ENCODE data around the gene TNFRSF4. TPM values are rescaled to one million over a fixed set of nuclear protein-coding genes. Genes with fewer than 3 reads are reported as not detected.
A peak's percentile ranks its signal among the peaks of the same experiment; 100 is the strongest.

Gene TNFRSF4
- total RNA-seq, 1 experiment from 2014 or later = 0.37 TPM

DNA sequence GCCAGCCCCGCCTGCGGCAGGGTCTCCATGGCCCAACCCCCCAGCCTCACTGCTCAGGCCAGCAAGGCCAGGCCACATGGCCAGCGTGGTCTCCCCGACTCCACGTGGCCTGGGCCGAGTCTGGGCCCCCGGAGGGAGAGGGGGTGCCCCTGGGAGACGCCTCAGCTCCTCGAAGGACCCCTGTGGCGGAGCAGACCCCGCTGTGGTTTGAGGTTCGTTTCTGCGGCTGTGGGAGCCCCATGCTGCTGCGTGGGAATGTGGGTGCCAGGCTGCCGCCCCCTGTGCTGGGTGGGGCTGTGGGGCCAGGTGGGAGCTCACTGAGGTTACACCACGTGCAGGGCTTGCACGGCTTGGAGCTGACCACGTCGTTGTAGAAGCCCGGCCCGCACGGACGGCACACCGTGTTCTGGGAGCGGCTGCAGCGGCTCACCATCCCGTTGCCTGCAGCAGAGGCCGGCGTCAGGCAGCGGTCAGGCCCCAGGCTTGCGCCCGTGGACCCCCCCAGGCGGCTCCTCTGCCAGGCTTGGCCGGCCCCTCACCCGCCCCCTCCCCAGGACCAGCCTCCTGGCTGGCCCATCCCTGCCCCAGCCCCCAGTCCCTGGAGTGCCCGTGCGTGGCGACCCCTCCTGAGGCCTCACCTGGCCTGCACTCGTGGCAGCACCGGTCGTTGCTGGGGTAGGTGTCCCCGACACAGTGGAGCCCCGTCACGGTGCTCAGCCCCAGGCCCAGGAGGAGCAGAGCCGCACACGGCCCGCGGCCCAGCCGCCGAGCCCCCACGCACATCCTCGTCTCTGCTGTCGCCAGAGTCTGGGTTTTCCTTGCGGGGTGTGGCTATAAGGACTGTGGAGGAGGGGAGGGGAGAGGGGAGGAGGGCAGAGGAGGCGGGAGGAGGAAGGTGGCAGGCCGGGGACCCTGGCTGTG lies at the start of gene TNFRSF4 (continued):
- no peak for TF ChIP-seq EZH2phosphoT487 (IDR thresholded peaks at IDR 0.05; ENCODE audit: borderline replicate concordance)
- TF ChIP-seq JUND (IDR thresholded peaks at IDR 0.05) = no peak

- ATAC-seq = no peak
- POLR2A ChIA-PET = no interaction called here
- DNase-seq (ENCODE audit: low read depth, low spot score) = no peak
- Histone ChIP-seq H3K4me1 (ENCODE audit: control insufficient read depth in 1 of 2, insufficient read depth in 2 of 2, low read length in 2 of 2) (peaks cover 0 to 5% of the 10 kb centered on the region in 2 experiments; a peak in 1 of 4 replicates), H4K20me1 (ENCODE audit: insufficient read depth) (no peaks in the 10 kb centered on the region), H3K9ac (ENCODE audit: low read length) (no peak overlapping the region), H2AFZ (ENCODE audit: low read depth, low read length, poor library complexity, severe bottlenecking) (no peak overlapping the region), H3K4me2 (ENCODE audit: low read length) (no peak overlapping the region), H3K27ac (ENCODE audit: low read depth, low read length) (no peak overlapping the region), H3K4me3 (replicated peaks in 1 of 2; ENCODE audit: low read depth in 1 of 2, low read length in 2 of 2) (no peak overlapping the region), H3K9me3 (ENCODE audit: control insufficient read depth in 1 of 2, insufficient read depth in 1 of 2, low read depth in 1 of 2, low read length in 2 of 2) (no peaks in the 10 kb centered on the region), H3K79me2 (ENCODE audit: insufficient read depth, low read length) (peaks cover 38% of the 10 kb centered on the region), H3K9me2 (ENCODE audit: insufficient read depth) (no peaks in the 10 kb centered on the region), H3K27me3 (ENCODE audit: insufficient read depth, low read length) (no peaks in the 10 kb centered on the region), H3K36me3 (ENCODE audit: control insufficient read depth in 1 of 2, insufficient read depth in 2 of 2, low read length in 2 of 2) (peaks cover 21 to 47% of the 10 kb centered on the region in 2 experiments; a peak in 3 of 4 replicates)
- no TSS peak for BruUV-seq (replicated peaks)
- RAD21 ChIA-PET (ENCODE audit: low non-redundant PET in 1 of 2, low total read pairs in 2 of 2, uncharacterized antibody in 2 of 2, unreplicated experiment in 2 of 2) = no interaction called here
- TF ChIP-seq POLR2AphosphoS5 (IDR thresholded peaks at IDR 0.05; ENCODE audit: low read depth, low read length) (0 out of 2 replicates have a peak, but pooled peaks have one; percentile 20), CEBPB (IDR thresholded peaks at IDR 0.05; ENCODE audit: low read depth) (no peak)
- intact Hi-C loops (cut with micrococcal nuclease) = no loop called here
- CTCF ChIA-PET = no interaction called here
These were observed 48.8 kb upstream of the TNFRSF4 start for GRCh38 chr1:1262758-1263157.

GRCh38 chr1:1262071-1262470 lies 48.1 kb upstream of the TNFRSF4 start:
- no TSS peak for BruUV-seq (replicated peaks)

More at GRCh38 chr1:1262071-1262470, 48.1 kb upstream of the TNFRSF4 start:
- ATAC-seq (no peak), DNase-seq (ENCODE audit: low read depth, low spot score) (no peak)
- Histone ChIP-seq H3K36me3 (ENCODE audit: control insufficient read depth in 1 of 2, insufficient read depth in 2 of 2, low read length in 2 of 2) (peaks cover 21 to 49% of the 10 kb centered on the region in 2 experiments; a peak in 3 of 4 replicates), H3K79me2 (ENCODE audit: insufficient read depth, low read length) (peaks cover 32% of the 10 kb centered on the region), H3K27me3 (ENCODE audit: insufficient read depth, low read length) (no peaks in the 10 kb centered on the region), H3K27ac (ENCODE audit: low read depth, low read length) (no peak overlapping the region), H3K9ac (ENCODE audit: low read length) (no peak overlapping the region), H3K4me3 (replicated peaks in 1 of 2; ENCODE audit: low read depth in 1 of 2, low read length in 2 of 2) (no peak overlapping the region), H3K9me2 (ENCODE audit: insufficient read depth) (no peaks in the 10 kb centered on the region), H4K20me1 (ENCODE audit: insufficient read depth) (no peaks in the 10 kb centered on the region), H3K4me1 (ENCODE audit: control insufficient read depth in 1 of 2, insufficient read depth in 2 of 2, low read length in 2 of 2) (peaks cover 0 to 5% of the 10 kb centered on the region in 2 experiments; a peak in 1 of 4 replicates), H3K4me2 (ENCODE audit: low read length) (no peak overlapping the region), H3K9me3 (ENCODE audit: control insufficient read depth in 1 of 2, insufficient read depth in 1 of 2, low read depth in 1 of 2, low read length in 2 of 2) (no peaks in the 10 kb centered on the region), H2AFZ (ENCODE audit: low read depth, low read length, poor library complexity, severe bottlenecking) (no peak overlapping the region)
- intact Hi-C loops (cut with micrococcal nuclease) = no loop called here
- CTCF ChIA-PET = no interaction called here
- RAD21 ChIA-PET (ENCODE audit: low non-redundant PET in 1 of 2, low total read pairs in 2 of 2, uncharacterized antibody in 2 of 2, unreplicated experiment in 2 of 2) = no interaction called here
- no peak for TF ChIP-seq ZNF274 (IDR thresholded peaks at IDR 0.05; ENCODE audit: low read depth, low read length)
- no peak for TF ChIP-seq POLR2A (IDR thresholded peaks at IDR 0.05; ENCODE audit: borderline replicate concordance, extremely low read depth, insufficient read depth, insufficient read length)
- no peak for TF ChIP-seq CBX3 (IDR thresholded peaks at IDR 0.05; ENCODE audit: low read depth)
- POLR2A ChIA-PET = no interaction called here

Measured in HCT116 (cell line).